ENCODE data around the gene VAV2. TPM values are rescaled to one million over a fixed set of nuclear protein-coding genes. Genes with fewer than 3 reads are reported as not detected.
"Not testable (repeated sequence)": the region's sequence is repeated elsewhere in the genome, so short reads cannot be mapped to it uniquely, and the experiment has no call there.

The VAV2 gene
- total RNA-seq, 1 experiment from 2014 or later = 30.7 TPM

GRCh38 chr9:133959171-133959570 is 33.0 kb downstream of the VAV2 start:
- TF ChIP-seq, protein P1, sequence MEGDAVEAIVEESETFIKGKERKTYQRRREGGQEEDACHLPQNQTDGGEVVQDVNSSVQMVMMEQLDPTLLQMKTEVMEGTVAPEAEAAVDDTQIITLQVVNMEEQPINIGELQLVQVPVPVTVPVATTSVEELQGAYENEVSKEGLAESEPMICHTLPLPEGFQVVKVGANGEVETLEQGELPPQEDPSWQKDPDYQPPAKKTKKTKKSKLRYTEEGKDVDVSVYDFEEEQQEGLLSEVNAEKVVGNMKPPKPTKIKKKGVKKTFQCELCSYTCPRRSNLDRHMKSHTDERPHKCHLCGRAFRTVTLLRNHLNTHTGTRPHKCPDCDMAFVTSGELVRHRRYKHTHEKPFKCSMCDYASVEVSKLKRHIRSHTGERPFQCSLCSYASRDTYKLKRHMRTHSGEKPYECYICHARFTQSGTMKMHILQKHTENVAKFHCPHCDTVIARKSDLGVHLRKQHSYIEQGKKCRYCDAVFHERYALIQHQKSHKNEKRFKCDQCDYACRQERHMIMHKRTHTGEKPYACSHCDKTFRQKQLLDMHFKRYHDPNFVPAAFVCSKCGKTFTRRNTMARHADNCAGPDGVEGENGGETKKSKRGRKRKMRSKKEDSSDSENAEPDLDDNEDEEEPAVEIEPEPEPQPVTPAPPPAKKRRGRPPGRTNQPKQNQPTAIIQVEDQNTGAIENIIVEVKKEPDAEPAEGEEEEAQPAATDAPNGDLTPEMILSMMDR (IDR thresholded peaks at IDR 0.05; ENCODE audit: unreplicated experiment) = no peak
- intact Hi-C loops (cut with micrococcal nuclease; ENCODE audit: unreplicated experiment) = no loop called here
- no peaks in the 10 kb centered on the region for H3K27me3 Mint-ChIP-seq (ENCODE audit: unreplicated experiment)
- H3K27ac Mint-ChIP-seq (ENCODE audit: unreplicated experiment) = no peak overlapping the region
- H3K36me3 Mint-ChIP-seq (ENCODE audit: insufficient read depth, unreplicated experiment) = peaks cover 7% of the 10 kb centered on the region
- no peaks in the 10 kb centered on the region for H3K9me3 Mint-ChIP-seq (ENCODE audit: low read depth, unreplicated experiment)
- BruUV-seq (replicated peaks) = no TSS peak
- CTCF ChIA-PET = no interaction called here
- no peak for DNase-seq
- no peak overlapping the region for H3K4me3 Mint-ChIP-seq (ENCODE audit: low read depth, unreplicated experiment)
- peaks cover 9% of the 10 kb centered on the region for H3K4me1 Mint-ChIP-seq (ENCODE audit: low read depth, unreplicated experiment)

GRCh38 chr9:133958756-133959155 is 33.4 kb downstream of the VAV2 start:
- no peak for DNase-seq
- TF ChIP-seq, protein P1 (IDR thresholded peaks at IDR 0.05; ENCODE audit: unreplicated experiment) = no peak
- Mint-ChIP-seq H3K36me3 (ENCODE audit: insufficient read depth, unreplicated experiment) (peaks cover 7% of the 10 kb centered on the region), H3K4me3 (ENCODE audit: low read depth, unreplicated experiment) (no peak overlapping the region), H3K4me1 (ENCODE audit: low read depth, unreplicated experiment) (peaks cover 9% of the 10 kb centered on the region), H3K27ac (ENCODE audit: unreplicated experiment) (no peak overlapping the region), H3K9me3 (ENCODE audit: low read depth, unreplicated experiment) (no peaks in the 10 kb centered on the region), H3K27me3 (ENCODE audit: unreplicated experiment) (no peaks in the 10 kb centered on the region)
- CTCF ChIA-PET = no interaction called here
- intact Hi-C loops (cut with micrococcal nuclease; ENCODE audit: unreplicated experiment) = no loop called here
- no TSS peak for BruUV-seq (replicated peaks)

GRCh38 chr9:133957772-133958171 is 34.4 kb downstream of the VAV2 start:
- BruUV-seq (replicated peaks); H3K36me3 Mint-ChIP-seq (ENCODE audit: insufficient read depth, unreplicated experiment); H3K9me3 Mint-ChIP-seq (ENCODE audit: low read depth, unreplicated experiment); H3K4me3 Mint-ChIP-seq (ENCODE audit: low read depth, unreplicated experiment); H3K4me1 Mint-ChIP-seq (ENCODE audit: low read depth, unreplicated experiment); DNase-seq; intact Hi-C loops (cut with micrococcal nuclease; ENCODE audit: unreplicated experiment); H3K27me3 Mint-ChIP-seq (ENCODE audit: unreplicated experiment); H3K27ac Mint-ChIP-seq (ENCODE audit: unreplicated experiment); CTCF ChIA-PET: not testable (repeated sequence)

GRCh38 chr9:133957328-133957727 is 34.8 kb downstream of the VAV2 start:
- no peak for DNase-seq
- Mint-ChIP-seq H3K4me1 (ENCODE audit: low read depth, unreplicated experiment) (peaks cover 9% of the 10 kb centered on the region), H3K27ac (ENCODE audit: unreplicated experiment) (no peak overlapping the region), H3K9me3 (ENCODE audit: low read depth, unreplicated experiment) (no peaks in the 10 kb centered on the region), H3K36me3 (ENCODE audit: insufficient read depth, unreplicated experiment) (peaks cover 7% of the 10 kb centered on the region), H3K27me3 (ENCODE audit: unreplicated experiment) (no peaks in the 10 kb centered on the region), H3K4me3 (ENCODE audit: low read depth, unreplicated experiment) (no peak overlapping the region)
- no TSS peak for BruUV-seq (replicated peaks)
- CTCF ChIA-PET = no interaction called here
- TF ChIP-seq, protein P1 (IDR thresholded peaks at IDR 0.05; ENCODE audit: unreplicated experiment) = no peak
- intact Hi-C loops (cut with micrococcal nuclease; ENCODE audit: unreplicated experiment) = no loop called here

- no peaks in the 10 kb centered on the region for H3K27me3 Mint-ChIP-seq (ENCODE audit: unreplicated experiment)
- no peaks in the 10 kb centered on the region for H3K9me3 Mint-ChIP-seq (ENCODE audit: low read depth, unreplicated experiment)
- CTCF ChIA-PET = interaction anchor here (0.6 kb wide), 1 partner anchor 63 kb away, joined by 4 read pairs; no protein-coding TSS in a partner anchor
- H3K36me3 Mint-ChIP-seq (ENCODE audit: insufficient read depth, unreplicated experiment) = peaks cover 7% of the 10 kb centered on the region
- H3K4me1 Mint-ChIP-seq (ENCODE audit: low read depth, unreplicated experiment) = peaks cover 9% of the 10 kb centered on the region
- intact Hi-C loops (cut with micrococcal nuclease; ENCODE audit: unreplicated experiment) = no loop called here
- TF ChIP-seq, protein P1 (IDR thresholded peaks at IDR 0.05; ENCODE audit: unreplicated experiment) = no peak
- no TSS peak for BruUV-seq (replicated peaks)
- no peak for DNase-seq
- H3K27ac Mint-ChIP-seq (ENCODE audit: unreplicated experiment) = no peak overlapping the region
- no peak overlapping the region for H3K4me3 Mint-ChIP-seq (ENCODE audit: low read depth, unreplicated experiment)
Measured at GRCh38 chr9:133956520-133957076, 35.5 kb downstream of the VAV2 start.

Data from Calu3 (cell line).